HG02763 (cell line): ENCODE results near the gene TFAP2E.

Experiments used
- ATAC-seq: cut with Tn5 transposase; IDR thresholded peaks from one replicate; pipeline ENCODE4 v1.9.1; 2021; ENCODE audit warnings: mild to moderate bottlenecking, moderate library complexity; ENCODE audit not compliant: unreplicated experiment

Gene TFAP2E

DNA sequence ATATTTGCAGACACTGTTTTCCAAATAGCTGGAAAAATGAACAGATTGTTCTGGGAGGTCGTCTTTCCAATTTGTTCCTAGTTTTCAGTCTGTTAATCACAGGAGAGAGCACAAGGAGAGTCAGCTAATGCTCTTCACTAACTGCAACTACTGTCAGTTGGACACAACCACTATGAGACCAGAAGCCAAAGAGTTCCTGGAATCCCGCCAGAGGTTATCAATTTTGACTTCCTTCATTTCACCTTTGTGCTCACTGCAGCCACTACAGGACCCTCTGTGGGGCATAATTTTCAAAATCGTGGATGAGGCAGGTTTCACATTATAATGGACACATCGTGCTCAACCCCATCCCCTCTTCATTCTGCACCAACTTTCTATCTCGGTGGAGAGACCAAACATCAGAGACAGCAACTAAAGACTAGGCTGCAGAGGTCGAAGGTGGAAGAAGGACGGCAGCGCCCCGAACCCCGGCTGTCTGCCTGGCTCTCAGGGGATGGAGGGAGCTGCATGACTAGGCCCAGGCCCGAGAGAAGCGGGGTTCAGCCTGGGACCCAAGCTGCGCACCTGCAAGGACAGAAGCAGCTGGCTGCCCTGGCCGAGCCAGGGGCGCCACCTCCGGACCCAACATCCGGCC, 16.5 kb upstream of the TFAP2E start:
- ATAC-seq = no peak

DNA sequence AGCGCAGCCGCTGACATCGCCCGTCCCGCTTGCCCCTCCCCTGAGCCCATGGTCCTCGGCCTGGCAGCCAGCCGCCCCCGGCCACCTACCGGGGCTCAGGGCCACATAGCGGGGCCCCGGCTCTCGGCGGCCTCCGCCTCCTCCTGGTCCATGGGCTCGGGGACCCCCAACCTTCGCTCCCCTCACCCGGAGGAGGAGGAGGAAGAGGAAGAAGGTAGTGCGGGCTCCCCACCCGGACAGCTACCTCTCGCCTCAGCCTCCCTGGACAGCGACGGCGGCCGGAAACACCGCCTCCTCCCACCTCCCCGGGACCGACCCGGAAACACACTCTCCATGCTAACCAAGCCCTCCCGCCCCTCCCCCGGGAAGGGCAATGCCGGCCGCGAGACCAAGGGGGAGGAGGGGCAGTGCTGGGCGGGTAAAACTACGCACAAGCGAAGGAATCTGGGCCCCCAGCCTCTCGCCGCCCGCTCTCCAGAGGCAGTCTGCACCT, 15.9 kb upstream of the TFAP2E start, which contains the start of gene KIAA0319L:
TSS of gene KIAA0319L (minus strand) at position 286 of the 493 bp plus-strand sequence. CDS start 2,912 bp downstream, outside the sequence.
- ATAC-seq = peak; percentile 76

DNA sequence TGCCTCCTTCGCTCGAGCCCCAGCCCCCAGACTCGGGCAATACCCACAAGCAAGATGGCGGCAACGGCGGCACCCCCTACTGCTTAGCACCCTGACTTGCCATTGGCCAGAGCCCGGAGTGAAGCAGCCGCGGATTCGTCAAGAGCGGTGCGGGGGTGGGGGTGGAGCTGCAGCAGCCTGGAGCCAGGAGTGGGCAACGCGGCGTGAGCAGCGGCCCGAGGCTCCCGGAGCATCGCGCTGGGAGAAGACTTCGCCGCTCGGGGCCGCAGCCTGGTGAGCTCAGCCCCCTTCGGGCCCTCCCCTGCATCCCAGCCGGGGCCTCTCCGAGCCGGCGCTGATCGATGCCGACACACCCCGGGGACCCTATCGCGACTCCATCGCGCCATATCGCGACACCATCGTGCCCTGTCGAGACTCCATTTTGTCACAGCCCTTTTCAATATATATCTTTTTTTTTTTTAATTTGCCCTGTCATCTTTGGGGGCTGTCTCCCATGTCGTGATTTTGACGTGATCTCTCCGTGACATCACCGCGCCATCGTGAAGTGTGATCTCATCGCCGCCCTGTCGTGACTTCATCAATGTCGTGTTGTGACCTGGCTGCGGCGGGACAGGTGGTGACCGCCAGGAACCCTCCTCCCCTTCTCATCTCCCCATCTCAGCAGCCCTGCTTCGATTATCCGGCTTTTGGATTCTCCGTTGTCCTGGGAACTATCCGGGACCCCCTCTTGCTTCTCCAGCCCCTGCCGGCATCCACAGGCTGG, 15.3 kb upstream of the TFAP2E start, which contains the start of gene NCDN:
TSS of gene NCDN (plus strand) at position 189 of the 763 bp plus-strand sequence. CDS start at position 581, 392 bp downstream.
- peak; percentile 78 for ATAC-seq

DNA sequence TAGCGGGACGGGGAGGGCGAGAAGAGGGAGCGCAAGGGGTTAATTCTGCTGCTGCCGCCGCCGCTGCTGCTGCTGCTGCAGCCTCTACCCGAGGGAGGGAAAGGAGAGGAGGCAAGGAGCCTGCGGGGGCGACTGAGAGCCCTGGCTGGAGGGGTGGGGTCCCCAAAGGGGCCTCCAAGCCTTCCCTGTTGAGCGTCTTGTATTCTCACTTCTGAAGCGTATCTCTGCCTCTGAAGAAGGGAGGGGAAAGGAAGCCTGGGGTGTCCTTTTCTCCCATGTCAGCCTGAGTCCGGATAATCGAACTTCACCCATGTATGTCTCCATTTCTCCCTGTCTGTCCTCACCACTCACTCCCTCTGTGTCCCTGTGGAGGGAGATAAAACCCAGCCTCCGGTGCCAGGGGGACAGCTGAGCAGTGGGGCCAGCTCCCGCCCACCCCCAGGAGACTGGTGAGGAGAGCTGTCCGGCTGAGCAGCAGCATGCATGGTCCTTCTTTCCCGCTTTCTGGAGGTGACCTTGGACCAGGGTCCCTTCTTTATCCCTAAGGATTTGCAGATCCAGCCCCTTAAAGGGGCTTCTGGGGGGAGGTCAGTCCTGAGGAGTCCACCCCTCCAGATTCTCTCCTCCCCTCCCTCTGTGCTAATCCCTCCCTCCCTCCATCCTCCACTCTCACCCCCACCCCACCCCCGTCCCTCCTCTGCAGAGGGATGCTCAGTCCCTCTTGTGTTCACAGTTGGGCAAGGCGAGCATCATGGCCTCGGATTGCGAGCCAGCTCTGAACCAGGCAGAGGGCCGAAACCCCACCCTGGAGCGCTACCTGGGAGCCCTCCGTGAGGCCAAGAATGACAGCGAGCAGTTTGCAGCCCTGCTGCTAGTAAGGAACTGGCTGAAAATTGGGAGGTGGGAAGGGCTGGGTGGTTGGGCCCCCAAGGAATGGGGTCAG, 14.5 kb upstream of the TFAP2E start:
- ATAC-seq = no peak

DNA sequence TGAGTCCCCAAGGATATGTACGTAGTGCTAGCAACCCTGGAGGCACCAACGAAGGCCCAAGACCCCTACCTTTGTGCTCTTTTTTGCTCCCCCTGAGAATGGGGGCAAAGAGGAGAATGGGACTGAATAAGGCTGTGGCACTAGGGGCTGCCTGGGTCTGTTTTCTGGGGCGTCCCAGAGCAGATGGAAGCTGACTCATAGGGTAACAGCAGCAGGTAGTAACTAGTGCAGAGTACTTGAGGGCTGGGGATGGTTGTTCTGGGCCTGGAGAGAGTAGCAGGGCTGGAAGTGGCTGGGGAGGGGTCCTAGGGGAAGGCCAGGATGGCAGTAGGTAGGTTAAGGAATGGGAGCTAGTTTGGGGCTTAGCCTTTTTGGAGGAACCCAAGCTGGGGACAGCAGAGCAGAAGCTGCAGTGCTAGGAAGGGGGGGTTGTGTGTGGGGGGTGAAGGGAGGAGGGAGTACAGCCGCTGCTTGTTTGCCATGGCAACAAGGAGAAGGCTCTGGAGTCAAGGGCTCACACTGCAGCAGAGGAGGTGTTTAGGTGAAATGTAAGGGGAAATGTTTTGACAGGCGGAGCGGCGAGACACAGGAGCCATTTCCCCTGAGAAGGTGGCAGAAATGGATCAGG, 13.7 kb upstream of the TFAP2E start:
- no peak for ATAC-seq

DNA sequence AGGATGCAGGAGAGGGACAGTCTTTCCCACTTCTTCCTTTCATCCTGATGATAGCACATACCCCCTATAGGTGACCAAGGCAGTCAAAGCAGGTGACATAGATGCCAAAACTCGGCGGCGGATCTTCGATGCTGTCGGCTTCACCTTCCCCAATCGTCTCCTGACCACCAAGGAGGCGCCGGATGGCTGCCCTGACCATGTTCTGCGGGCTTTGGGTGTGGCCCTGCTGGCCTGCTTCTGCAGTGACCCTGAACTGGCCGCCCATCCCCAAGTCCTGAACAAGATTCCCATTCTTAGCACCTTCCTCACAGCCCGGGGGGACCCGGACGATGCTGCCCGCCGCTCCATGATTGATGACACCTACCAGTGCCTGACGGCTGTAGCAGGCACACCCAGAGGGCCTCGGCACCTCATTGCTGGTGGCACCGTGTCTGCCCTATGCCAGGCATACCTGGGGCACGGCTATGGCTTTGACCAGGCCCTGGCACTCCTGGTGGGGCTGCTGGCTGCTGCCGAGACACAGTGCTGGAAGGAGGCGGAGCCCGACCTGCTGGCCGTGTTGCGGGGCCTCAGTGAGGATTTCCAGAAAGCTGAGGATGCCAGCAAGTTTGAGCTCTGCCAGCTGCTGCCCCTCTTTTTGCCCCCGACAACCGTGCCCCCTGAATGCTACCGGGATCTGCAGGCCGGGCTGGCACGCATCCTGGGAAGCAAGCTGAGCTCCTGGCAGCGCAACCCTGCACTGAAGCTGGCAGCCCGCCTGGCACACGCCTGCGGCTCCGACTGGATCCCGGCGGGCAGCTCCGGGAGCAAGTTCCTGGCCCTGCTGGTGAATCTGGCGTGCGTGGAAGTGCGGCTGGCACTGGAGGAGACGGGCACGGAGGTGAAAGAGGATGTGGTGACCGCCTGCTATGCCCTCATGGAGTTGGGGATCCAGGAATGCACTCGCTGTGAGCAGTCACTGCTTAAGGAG, 12.6 kb upstream of the TFAP2E start:
- no peak for ATAC-seq

DNA sequence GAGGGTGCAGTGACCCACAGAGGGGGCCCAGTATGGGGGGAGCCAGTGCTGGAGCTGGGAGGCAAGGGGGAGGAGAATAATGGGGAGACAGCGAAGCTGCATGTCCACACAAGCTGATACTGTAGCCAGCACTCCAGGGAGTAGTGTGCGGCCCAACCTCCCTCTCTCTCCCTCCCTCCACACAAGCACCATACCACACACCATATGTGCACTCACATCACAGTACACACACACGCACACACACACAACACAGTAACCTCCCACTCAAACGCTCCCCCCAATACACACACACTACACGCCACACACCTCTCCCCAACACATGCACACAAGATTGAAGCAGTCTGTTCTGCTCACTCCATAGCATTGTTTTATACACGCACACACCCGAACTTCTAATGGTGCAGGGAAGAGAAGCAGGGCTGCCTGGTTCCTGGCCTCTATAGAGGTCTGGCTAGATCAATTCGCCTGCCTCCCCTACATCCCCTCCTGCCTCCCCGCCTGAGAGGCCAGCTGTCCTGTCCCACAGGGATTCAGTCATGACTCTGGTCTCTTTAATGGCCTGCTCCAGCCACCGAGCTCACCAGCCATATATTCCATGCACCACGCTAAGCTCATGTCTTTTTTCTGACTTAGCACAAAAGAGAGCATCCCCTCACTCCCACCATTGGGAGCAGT, 11.7 kb upstream of the TFAP2E start:
- ATAC-seq = no peak

DNA sequence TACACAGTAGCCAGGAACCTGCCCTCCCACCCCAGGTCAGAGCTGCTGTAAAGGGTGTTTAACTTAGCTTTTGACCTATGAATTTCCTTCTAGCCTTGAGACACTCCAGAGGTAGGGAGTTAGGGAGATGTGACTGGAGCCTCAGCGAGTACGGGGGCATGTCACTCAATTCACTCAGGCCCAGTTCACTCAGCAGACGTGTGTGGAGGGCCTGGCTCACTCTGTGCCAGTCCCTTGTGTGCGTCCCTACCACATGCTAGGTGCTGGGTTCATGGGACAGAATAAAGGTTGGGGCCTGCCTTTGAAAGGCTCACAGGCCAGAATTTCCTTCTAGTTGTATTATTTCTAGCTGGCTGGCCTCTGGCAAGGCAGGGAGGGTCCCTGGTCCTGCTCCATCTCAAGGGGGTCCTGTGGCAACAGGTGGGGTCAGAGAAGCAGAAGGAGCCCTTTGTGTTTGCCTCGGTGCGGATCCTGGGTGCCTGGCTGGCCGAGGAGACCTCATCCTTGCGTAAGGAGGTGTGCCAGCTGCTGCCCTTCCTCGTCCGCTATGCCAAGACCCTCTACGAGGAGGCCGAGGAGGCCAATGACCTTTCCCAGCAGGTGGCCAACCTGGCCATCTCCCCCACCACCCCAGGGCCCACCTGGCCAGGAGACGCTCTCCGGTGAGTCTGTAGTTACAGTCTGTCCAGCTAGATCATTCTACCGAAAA, 11.0 kb upstream of the TFAP2E start:
- ATAC-seq = no peak

DNA sequence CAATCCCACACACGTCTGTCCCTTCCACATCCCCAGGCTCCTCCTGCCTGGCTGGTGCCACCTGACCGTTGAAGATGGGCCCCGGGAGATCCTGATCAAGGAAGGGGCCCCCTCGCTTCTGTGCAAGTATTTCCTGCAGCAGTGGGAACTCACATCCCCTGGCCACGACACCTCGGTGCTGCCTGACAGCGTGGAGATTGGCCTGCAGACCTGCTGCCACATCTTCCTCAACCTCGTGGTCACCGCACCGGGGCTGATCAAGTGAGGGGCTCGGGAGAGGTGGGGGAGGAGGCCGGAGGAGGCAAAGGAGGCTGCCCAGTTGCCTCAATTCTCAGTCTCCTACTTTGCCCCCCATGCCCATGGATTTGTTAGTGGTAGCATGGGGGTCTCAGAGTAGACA, 9.9 kb upstream of the TFAP2E start:
- ATAC-seq = no peak

DNA sequence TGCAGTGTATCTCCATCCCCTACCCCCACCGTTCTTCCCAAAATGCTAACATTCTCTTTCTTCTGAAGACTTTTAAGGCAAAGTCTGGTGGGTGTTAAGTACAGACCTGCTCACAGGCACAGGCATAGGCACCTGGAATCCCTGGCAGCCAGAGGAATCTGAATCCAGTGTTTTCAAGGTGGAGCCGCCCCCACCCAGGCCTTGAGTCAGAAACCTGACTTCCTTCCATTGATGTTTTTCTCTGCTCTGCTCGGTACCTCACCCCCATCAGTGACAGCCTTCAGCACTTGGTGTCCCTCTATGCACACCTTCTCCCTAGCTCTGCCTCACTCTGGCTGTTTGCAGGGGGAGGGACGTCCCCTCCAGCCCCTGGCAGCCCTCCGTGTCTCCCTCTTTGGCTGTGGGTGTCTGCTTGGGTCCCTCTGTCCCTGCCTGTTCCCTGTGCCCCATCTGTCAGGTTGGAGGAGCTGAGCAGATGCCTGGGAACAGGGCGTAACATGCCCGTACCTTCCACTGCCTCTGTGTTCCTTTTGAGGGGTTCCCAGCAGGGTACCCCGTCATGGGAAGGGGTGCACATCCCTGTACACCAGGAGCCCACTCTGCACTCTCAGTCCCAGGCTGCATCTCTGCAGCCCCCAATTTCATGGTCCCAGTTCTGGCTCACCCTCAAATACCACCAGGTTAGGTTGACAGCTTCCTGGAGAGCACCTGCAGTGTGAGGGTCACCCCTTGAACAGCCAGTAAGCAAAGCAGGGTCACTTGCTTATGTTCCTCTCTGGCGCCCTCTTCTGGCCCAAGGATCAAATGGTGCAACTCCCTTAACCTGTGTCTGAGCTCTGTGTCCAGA, 8.9 kb upstream of the TFAP2E start:
- no peak for ATAC-seq

DNA sequence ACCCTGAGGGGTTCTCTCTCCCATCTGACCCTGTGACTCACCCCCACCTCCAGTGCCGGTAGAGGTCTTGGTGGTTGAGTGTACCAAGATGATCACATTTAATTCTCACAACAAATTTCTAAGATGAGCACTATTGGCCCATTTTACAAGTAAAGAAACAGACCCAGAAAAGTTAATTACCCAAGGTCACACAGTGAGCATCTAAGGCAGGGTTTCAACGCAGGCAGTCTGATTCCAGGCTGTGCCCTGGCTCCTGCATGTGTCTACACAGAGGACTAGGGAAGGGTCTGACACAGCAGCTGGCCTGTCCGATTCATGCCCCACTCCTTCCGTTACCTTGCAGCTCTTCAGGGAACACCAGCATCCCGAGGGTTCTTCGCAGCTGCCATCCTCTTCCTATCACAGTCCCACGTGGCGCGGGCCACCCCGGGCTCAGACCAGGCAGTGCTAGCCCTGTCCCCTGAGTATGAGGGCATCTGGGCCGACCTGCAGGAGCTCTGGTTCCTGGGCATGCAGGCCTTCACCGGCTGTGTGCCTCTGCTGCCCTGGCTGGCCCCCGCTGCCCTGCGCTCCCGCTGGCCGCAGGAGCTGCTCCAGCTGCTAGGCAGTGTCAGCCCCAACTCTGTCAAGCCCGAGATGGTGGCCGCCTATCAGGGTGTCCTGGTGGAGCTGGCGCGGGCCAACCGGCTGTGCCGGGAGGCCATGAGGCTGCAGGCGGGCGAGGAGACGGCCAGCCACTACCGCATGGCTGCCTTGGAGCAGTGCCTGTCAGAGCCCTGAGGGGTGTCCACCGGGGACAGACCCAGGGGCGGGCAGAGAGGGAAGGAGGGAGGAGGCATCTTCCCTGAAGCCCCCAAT, 8.0 kb upstream of the TFAP2E start:
- no peak for ATAC-seq

DNA sequence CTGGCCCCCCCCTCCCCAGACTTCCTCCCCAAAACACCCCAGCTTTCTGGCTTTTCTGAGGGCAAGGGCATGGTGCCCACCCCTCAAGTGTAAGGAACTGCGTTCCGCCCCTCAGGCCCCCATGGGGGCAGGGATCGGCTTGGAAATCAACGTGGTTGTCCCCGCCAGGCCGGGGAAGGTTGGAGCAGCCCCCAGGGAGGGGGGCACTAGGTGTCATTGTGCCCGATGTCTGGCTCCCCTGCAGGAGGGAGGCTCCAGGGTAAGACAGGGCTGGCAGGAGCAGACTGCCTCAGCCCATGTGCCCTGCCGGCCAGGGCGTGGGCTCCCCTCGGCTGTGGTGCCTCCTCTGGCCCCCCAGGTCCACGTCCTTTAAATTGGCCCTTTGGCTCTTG, 7.4 kb upstream of the TFAP2E start:
- no peak for ATAC-seq

DNA sequence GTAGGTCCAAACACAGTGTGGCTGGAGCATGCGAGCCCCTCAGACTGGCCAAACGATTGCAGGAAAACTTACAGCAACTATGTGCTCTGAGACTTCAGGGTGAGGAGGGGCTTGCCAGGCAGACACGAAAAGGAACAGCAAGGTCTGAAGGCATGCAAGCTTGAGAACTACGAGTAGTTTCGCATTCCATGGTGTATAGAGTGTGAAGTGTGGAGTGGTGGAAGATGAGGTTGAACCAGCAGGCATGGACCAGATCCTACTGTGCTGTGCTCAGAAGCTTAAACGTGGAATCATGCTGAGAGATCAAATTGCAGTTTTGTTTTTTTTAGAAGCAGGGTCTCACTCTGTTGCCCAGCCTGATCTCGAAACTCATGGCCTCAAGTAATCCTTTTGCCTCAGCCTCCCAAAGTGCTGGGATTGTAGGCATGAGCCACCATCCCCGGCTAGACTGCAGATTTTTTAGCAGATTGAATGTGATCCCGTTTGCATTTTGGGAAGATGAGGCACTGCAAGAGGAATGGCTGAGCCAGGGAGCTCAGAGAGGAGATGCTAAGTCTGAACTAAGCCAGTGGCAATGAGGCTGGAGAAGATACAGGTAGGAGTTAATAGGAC, 5.1 kb upstream of the TFAP2E start:
- ATAC-seq = no peak

DNA sequence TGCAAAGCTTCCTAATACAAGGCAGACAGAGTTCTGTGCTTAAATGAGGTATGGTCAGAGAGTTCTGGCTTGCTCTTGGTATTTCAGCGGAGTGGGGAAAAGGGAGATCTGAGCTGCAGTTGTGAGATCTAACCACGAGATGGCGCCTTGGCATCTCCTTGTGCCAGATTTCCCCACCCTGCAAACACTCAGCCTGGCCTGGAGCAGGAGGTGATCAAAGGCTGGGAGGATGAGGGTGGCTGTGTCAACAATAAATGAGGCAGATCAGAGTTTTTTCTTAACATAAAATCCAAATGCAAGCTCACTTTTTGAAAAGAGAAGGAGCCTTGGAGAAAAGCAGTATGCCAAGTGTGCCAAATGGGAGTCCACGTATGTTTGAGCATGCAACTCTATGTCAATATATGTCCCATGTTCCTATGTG, 4.1 kb upstream of the TFAP2E start:
- no peak for ATAC-seq

DNA sequence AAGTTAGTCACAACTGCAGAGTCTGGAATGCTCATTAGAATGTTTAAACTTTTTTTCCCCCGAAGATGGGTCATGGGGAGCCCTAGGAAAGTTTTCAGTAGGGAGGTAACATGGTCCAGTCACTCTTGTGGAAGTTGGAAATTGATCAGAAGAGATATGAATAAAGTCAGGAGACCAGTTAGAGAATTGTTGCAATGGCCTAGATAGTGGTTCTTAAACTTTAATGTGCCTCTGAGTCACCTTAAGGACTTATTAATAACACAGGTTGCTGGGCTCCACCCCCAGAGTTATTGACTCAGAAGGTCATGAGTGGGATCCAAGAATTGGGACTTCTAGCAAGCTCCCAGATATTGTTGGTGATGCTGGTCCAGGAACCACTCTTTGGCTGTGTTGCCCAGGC, 3.2 kb upstream of the TFAP2E start:
- ATAC-seq = no peak

DNA sequence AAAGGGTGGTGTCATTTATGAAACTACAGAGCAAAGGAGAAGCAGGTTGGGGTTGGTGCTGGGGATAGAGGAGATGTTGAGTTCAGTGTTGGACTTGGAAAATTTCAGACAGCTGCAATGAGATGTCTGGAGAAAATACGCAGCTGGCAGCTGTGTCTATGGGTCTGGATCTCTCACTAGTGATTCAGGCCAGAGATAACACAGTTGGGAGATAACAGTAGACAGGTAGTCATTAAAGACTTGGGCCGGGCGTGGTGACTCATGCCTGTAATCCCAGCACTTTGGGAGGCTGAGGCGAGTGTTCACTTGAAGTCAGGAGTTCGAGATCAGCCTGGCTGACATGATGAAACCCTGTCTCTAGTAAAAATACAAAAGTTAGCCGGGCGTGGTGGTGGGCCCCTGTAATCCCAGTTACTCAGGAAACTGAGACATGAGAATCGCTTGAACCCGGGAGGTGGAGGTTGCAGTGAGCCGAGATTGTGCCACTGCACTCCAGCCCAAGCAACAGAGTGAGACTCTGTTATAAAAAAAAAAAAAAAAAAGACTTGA, 2.5 kb upstream of the TFAP2E start:
- no peak for ATAC-seq
